PC-3 (cell line): Measurements from ENCODE around the gene DMRTA2.

Source experiments
- EZH2 ChIP-seq: fragments of 300-600 bp; sonication (generic); IDR thresholded peaks from one replicate; pipeline ENCODE4 v1.6.1; 2017; ENCODE audit warnings: antibody characterized with exemption, mild to moderate bottlenecking, low read length; ENCODE audit not compliant: unreplicated experiment
- TF ChIP-seq, protein P1 (sequence below): fragments of 300-600 bp; sonication (generic); conservative IDR thresholded peaks from 2 replicates; pipeline ENCODE4 v1.5.1; 2017; ENCODE audit warnings: antibody characterized with exemption, low read depth, mild to moderate bottlenecking, low read length

DNA sequence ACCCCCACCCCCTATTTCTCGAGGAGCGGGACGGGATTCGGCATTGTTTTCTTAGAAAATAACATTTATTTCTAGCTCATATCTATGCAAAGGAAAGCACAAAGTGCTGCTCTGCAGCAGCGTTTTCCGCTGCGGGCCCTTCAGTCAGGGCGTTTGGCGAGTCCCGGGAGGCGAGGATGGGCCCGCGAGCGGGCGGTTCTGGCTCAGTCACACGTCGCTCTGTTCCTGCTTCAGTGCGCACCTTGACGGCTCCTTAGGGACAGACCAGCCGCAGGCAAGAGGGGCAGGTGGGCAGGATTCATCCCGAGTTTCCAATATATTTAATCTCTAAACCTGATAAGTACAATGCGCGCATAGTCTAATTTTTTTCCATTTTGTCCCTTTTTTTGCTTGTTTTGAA lies 5.7 kb downstream of the DMRTA2 start:
- TF ChIP-seq EZH2, result no peak
- TF ChIP-seq, protein P1, sequence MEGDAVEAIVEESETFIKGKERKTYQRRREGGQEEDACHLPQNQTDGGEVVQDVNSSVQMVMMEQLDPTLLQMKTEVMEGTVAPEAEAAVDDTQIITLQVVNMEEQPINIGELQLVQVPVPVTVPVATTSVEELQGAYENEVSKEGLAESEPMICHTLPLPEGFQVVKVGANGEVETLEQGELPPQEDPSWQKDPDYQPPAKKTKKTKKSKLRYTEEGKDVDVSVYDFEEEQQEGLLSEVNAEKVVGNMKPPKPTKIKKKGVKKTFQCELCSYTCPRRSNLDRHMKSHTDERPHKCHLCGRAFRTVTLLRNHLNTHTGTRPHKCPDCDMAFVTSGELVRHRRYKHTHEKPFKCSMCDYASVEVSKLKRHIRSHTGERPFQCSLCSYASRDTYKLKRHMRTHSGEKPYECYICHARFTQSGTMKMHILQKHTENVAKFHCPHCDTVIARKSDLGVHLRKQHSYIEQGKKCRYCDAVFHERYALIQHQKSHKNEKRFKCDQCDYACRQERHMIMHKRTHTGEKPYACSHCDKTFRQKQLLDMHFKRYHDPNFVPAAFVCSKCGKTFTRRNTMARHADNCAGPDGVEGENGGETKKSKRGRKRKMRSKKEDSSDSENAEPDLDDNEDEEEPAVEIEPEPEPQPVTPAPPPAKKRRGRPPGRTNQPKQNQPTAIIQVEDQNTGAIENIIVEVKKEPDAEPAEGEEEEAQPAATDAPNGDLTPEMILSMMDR, result no peak
